GM19099 (cell line): Measurements from ENCODE around the gene PPM1J.
A peak's percentile ranks its signal among the peaks of the same experiment; 100 is the strongest.

ENCODE experiments used
- POLR2A ChIP-seq: IDR thresholded peaks from 3 replicates; pipeline ENCODE4 v1.6.1; 2011; ENCODE audit warnings: low read depth; ENCODE audit not compliant: insufficient read length; ENCODE audit errors: extremely low read depth

Gene PPM1J

GRCh38 chr1:112710586-112710985 is 4.5 kb downstream of the PPM1J start:
- TF ChIP-seq POLR2A: no peak

GRCh38 chr1:112710159-112710558 is 5.0 kb downstream of the PPM1J start:
- no peak for TF ChIP-seq POLR2A

GRCh38 chr1:112708489-112708888 is 6.6 kb downstream of the PPM1J start:
- TF ChIP-seq POLR2A: no peak

GRCh38 chr1:112708002-112708448 is 7.1 kb downstream of the PPM1J start:
- no peak for TF ChIP-seq POLR2A

- TF ChIP-seq POLR2A: no peak
Measured at GRCh38 chr1:112707221-112708001, 7.7 kb downstream of the PPM1J start.

GRCh38 chr1:112706505-112707220 is 8.5 kb downstream of the PPM1J start, which contains the start of gene RHOC:
TSS of gene RHOC (minus strand) at chr1:112707127. CDS start at chr1:112703799, 3,328 bp downstream.
- TF ChIP-seq POLR2A: peak; percentile 59

GRCh38 chr1:112704934-112705627 is 10.1 kb downstream of the PPM1J start:
- TF ChIP-seq POLR2A: peak; percentile 85

- no peak for TF ChIP-seq POLR2A
Measured at GRCh38 chr1:112704391-112704933, 10.7 kb downstream of the PPM1J start.

GRCh38 chr1:112703706-112704105 is 11.4 kb downstream of the PPM1J start:
- no peak for TF ChIP-seq POLR2A

GRCh38 chr1:112702420-112703261 is 12.5 kb downstream of the PPM1J start:
- no peak for TF ChIP-seq POLR2A

- no peak for TF ChIP-seq POLR2A
Measured at GRCh38 chr1:112702067-112702395, 13.1 kb downstream of the PPM1J start.

GRCh38 chr1:112701227-112702066 is 13.7 kb downstream of the PPM1J start:
- TF ChIP-seq POLR2A: no peak
